GM23338 (cell line): ENCODE results near the gene LAPTM5. TPM values are rescaled to one million over a fixed set of nuclear protein-coding genes. Genes with fewer than 3 reads are reported as not detected.

Experiments
- ATAC-seq: fragments of 200-7000 bp; cut with Tn5 transposase; 3 replicates; pipeline ENCODE4 v1.9.1; 2020
- DNase-seq: peaks from one replicate; pipeline ENCODE4 v3.0.0-alpha.2; 2015; ENCODE audit warnings: low spot score
- H2AFZ ChIP-seq: fragments of 200-600 bp; sonication (generic); 2 replicates; pipeline ENCODE4 v1.8.0; 2016; ENCODE audit warnings: antibody characterized with exemption, mild to moderate bottlenecking, moderate library complexity
- H3F3A ChIP-seq: fragments of 200-600 bp; sonication (generic); replicated peaks from 2 replicates; pipeline ENCODE4 v1.8.0; 2017; ENCODE audit warnings: antibody characterized with exemption, mixed run types, low read depth
- H3K27ac ChIP-seq: fragments of 200-600 bp; sonication (generic); 2 replicates; pipeline ENCODE4 v1.6.1; 2016; ENCODE audit warnings: low read depth
- H3K27me3 ChIP-seq: fragments of 200-600 bp; sonication (generic); 2 replicates; pipeline ENCODE4 v1.8.0; 2016; ENCODE audit warnings: mild to moderate bottlenecking, mixed run types, moderate library complexity; ENCODE audit not compliant: insufficient read depth
- H3K36me3 ChIP-seq: fragments of 200-600 bp; sonication (generic); 2 replicates; pipeline ENCODE4 v1.8.0; 2016; ENCODE audit warnings: mild to moderate bottlenecking; ENCODE audit not compliant: insufficient read depth
- H3K4me1 ChIP-seq: fragments of 200-600 bp; sonication (generic); 2 replicates; pipeline ENCODE4 v1.8.0; 2016; ENCODE audit warnings: mild to moderate bottlenecking, moderate library complexity; ENCODE audit not compliant: insufficient read depth
- H3K4me2 ChIP-seq: fragments of 200-600 bp; sonication (generic); 2 replicates; pipeline ENCODE4 v1.7.1; 2017; ENCODE audit warnings: mixed run types
- H3K4me3 ChIP-seq: fragments of 200-600 bp; sonication (generic); 2 replicates; pipeline ENCODE4 v1.6.1; 2016; ENCODE audit warnings: mixed run types
- H3K79me2 ChIP-seq: fragments of 200-600 bp; sonication (generic); replicated peaks from 2 replicates; pipeline ENCODE4 v1.8.0; 2017; ENCODE audit warnings: mild to moderate bottlenecking; ENCODE audit not compliant: insufficient read depth
- H3K9me2 ChIP-seq: fragments of 200-600 bp; sonication (generic); 2 replicates; pipeline ENCODE4 v1.8.0; 2017; ENCODE audit not compliant: insufficient read depth
- H4K20me1 ChIP-seq: fragments of 200-600 bp; sonication (generic); replicated peaks from 2 replicates; pipeline ENCODE4 v1.8.0; 2017; ENCODE audit warnings: mild to moderate bottlenecking; ENCODE audit not compliant: insufficient read depth
- H3K27ac Mint-ChIP-seq: 2 replicates; pipeline ENCODE4 v1.8.0; 2020; ENCODE audit warnings: inconsistent platforms, mild to moderate bottlenecking, moderate library complexity, mixed read lengths
- H3K27me3 Mint-ChIP-seq: 3 replicates; pipeline ENCODE4 v1.8.0; 2022; ENCODE audit warnings: low read depth, mild to moderate bottlenecking, moderate library complexity, mixed read lengths, inconsistent platforms; ENCODE audit not compliant: insufficient read depth, poor library complexity
- H3K36me3 Mint-ChIP-seq: 3 replicates; pipeline ENCODE4 v1.8.0; 2021; ENCODE audit warnings: low read depth, mild to moderate bottlenecking, inconsistent platforms, moderate library complexity, mixed read lengths
- H3K4me1 Mint-ChIP-seq: 3 replicates; pipeline ENCODE4 v1.8.0; 2020; ENCODE audit warnings: mild to moderate bottlenecking, inconsistent platforms, mixed read lengths
- H3K4me3 Mint-ChIP-seq: 3 replicates; pipeline ENCODE4 v1.8.0; 2021; ENCODE audit warnings: moderate library complexity, mild to moderate bottlenecking, inconsistent platforms, mixed read lengths
- H3K9me3 Mint-ChIP-seq: 3 replicates; pipeline ENCODE4 v1.8.0; 2020; ENCODE audit warnings: moderate library complexity, mild to moderate bottlenecking, inconsistent platforms, mixed read lengths
- CREB1 ChIP-seq: fragments of 250-450 bp; sonication (Bioruptor Pico); IDR thresholded peaks from 2 replicates; pipeline ENCODE4 v1.5.0; 2020; ENCODE audit warnings: low read depth, mild to moderate bottlenecking, moderate library complexity
- CTCF ChIP-seq, 2 experiments: fragments of 200-600 bp in 1 of 2; sonication (generic) in 1 of 2; conservative IDR thresholded peaks; 2 replicates each; pipeline versions ENCODE4 v1.5.1 to v1.6.1; 2016 to 2017; ENCODE audit warnings: antibody characterized with exemption in 2 of 2, low read depth in 2 of 2, mild to moderate bottlenecking in 2 of 2, moderate library complexity in 1 of 2
- ETS1 ChIP-seq: IDR thresholded peaks from 2 replicates; pipeline ENCODE4 v1.6.1; 2016; ENCODE audit warnings: antibody characterized with exemption
- EZH2 ChIP-seq: fragments of 200-600 bp; sonication (generic); IDR thresholded peaks from one replicate; pipeline ENCODE4 v1.8.0; 2017; ENCODE audit warnings: antibody characterized with exemption, mild to moderate bottlenecking, low read depth; ENCODE audit not compliant: unreplicated experiment
- EZH2phosphoT487 ChIP-seq: fragments of 200-600 bp; sonication (generic); IDR thresholded peaks from one replicate; pipeline ENCODE4 v1.8.1; 2018; ENCODE audit warnings: antibody characterized with exemption; ENCODE audit not compliant: unreplicated experiment
- JUNB ChIP-seq: IDR thresholded peaks from one replicate; pipeline ENCODE4 v1.6.1; 2016; ENCODE audit warnings: antibody characterized with exemption; ENCODE audit not compliant: unreplicated experiment
- NANOG ChIP-seq: IDR thresholded peaks from 2 replicates; pipeline ENCODE4 v1.6.1; 2016; ENCODE audit warnings: antibody characterized with exemption, borderline replicate concordance
- POLR2AphosphoS5 ChIP-seq: IDR thresholded peaks from 2 replicates; pipeline ENCODE4 v1.6.1; 2016; ENCODE audit warnings: antibody characterized with exemption, low read depth
- REST ChIP-seq: IDR thresholded peaks from one replicate; pipeline ENCODE4 v1.6.1; 2018; ENCODE audit warnings: antibody characterized with exemption; ENCODE audit not compliant: unreplicated experiment
- STAT1 ChIP-seq: IDR thresholded peaks from one replicate; pipeline ENCODE4 v1.6.1; 2016; ENCODE audit warnings: antibody characterized with exemption; ENCODE audit not compliant: unreplicated experiment
- ZNF114 ChIP-seq: fragments of 250-450 bp; sonication (Bioruptor Pico); IDR thresholded peaks from 2 replicates; pipeline ENCODE4 v1.5.0; 2020; ENCODE audit warnings: mild to moderate bottlenecking, moderate library complexity
- ZNF331 ChIP-seq: fragments of 250-450 bp; sonication (Bioruptor Pico); IDR thresholded peaks from 2 replicates; pipeline ENCODE4 v1.5.0; 2020; ENCODE audit warnings: low read depth, mild to moderate bottlenecking, moderate library complexity
- ZNF462 ChIP-seq: fragments of 250-450 bp; sonication (Bioruptor Pico); IDR thresholded peaks from 2 replicates; pipeline ENCODE4 v1.5.0; 2020; ENCODE audit warnings: mild to moderate bottlenecking, moderate library complexity
- polyA plus RNA-seq: library from polyadenylated mRNA; unstranded; fragments of >200 nt; fragmentation: Nextera tagmentation; extraction: Ambion mirVana; gene quantifications from 2 replicates; pipeline ENCODE4 v1.2.1, GENCODE V29; 2016
- total RNA-seq: library from RNA; depleted of rRNA; stranded (reverse); fragments of >200 nt; shearing (Covaris generic); gene quantifications from 2 replicates; pipeline ENCODE4 v1.2.3, GENCODE V29; 2014

The LAPTM5 gene
- total and polyA plus RNA-seq, 2 experiments from 2014 or later: 0.21 TPM; not detected in 1

- no peak overlapping the region for H3K27ac ChIP-seq
- H3K27me3 Mint-ChIP-seq: peaks cover 6% of the 10 kb centered on the region
- H3K36me3 Mint-ChIP-seq: no peaks in the 10 kb centered on the region
- no peak overlapping the region for H3K4me3 Mint-ChIP-seq
- no peaks in the 10 kb centered on the region for H3K9me3 Mint-ChIP-seq
- no peaks in the 10 kb centered on the region for H4K20me1 ChIP-seq
- no peaks in the 10 kb centered on the region for H3K36me3 ChIP-seq
- ATAC-seq (no peak), DNase-seq (no peak)
- no peak overlapping the region for H3K4me3 ChIP-seq
- H3F3A ChIP-seq: no peaks in the 10 kb centered on the region
- H3K4me1 ChIP-seq: peaks cover 16% of the 10 kb centered on the region; the same call in 1 of the 2 replicates
- no peak overlapping the region for H3K4me2 ChIP-seq
- H3K4me1 Mint-ChIP-seq: peaks cover 34% of the 10 kb centered on the region
- H3K9me2 ChIP-seq: no peaks in the 10 kb centered on the region
- H3K79me2 ChIP-seq: no peaks in the 10 kb centered on the region
- H3K27ac Mint-ChIP-seq: no peak overlapping the region
- H3K27me3 ChIP-seq: no peaks in the 10 kb centered on the region
- H2AFZ ChIP-seq: peak overlapping the region; percentile 23; the same call in 1 of the 2 replicates
- no peak for TF ChIP-seq NANOG
- TF ChIP-seq EZH2phosphoT487: no peak
- no peak for TF ChIP-seq ZNF331 (CRISPR knock-in tag)
- TF ChIP-seq ZNF114 (CRISPR knock-in tag): no peak
- no peak for TF ChIP-seq ETS1
- TF ChIP-seq ZNF462 (CRISPR knock-in tag): no peak
- no peak for TF ChIP-seq REST
- TF ChIP-seq CREB1 (CRISPR knock-in tag): no peak
- TF ChIP-seq POLR2AphosphoS5: no peak
- TF ChIP-seq JUNB: no peak
- TF ChIP-seq CTCF (conservative IDR thresholded peaks at IDR 0.05; ENCODE audit: low read depth in 2 of 2): no peak
- no peak for TF ChIP-seq STAT1
- TF ChIP-seq EZH2: no peak
Measured at GRCh38 chr1:30692201-30692947, 65.2 kb downstream of the LAPTM5 start.
